ENCODE data around the gene USP22.
A peak's percentile ranks its signal among the peaks of the same experiment; 100 is the strongest.

GRCh38 chr17:21041741-21042457 is 912 bp downstream of the USP22 start:
- TF ChIP-seq CTCF (IDR thresholded peaks at IDR 0.05 in 4 of 5, conservative IDR thresholded peaks at IDR 0.05 in 1 of 5) (no peak), POLR2A (IDR thresholded peaks at IDR 0.05) (peak; percentile 64 to 78)

All from gastrocnemius medialis (tissue), 4 donors.